ENCODE data around the gene BEST2. TPM values are rescaled to one million over a fixed set of nuclear protein-coding genes. Genes with fewer than 3 reads are reported as not detected.

Gene BEST2
- total RNA-seq, 1 donor from 2014 or later, result 0.10 TPM

GRCh38 chr19:12766051-12766521 lies 14.5 kb downstream of the BEST2 start:
- intact Hi-C loops (cut with micrococcal nuclease), result loop anchor here (1.0 kb wide), 2 partner anchors 30 to 81 kb away; no protein-coding TSS in a partner anchor

DNA sequence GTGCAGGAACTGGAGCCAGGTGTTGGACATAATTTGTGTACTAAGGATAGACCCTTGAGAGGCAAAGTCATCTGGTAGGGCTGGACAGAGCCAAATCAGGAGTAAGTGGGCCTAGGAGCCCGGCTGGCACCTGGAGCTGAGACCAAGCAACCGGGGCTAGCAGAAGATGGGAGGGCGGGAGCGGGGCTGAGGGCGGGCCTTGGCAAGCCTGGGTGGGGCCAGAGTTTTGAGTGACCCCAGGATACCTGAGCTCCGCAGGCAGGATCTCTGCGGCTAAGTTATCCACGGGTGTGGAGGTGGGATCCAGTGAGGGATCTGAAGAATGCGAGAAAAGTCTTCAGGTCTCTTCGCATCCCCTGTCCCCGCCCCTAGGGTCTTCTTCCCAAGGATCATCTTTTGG lies 15.6 kb downstream of the BEST2 start:
- intact Hi-C loops (cut with micrococcal nuclease), result no loop called here

DNA sequence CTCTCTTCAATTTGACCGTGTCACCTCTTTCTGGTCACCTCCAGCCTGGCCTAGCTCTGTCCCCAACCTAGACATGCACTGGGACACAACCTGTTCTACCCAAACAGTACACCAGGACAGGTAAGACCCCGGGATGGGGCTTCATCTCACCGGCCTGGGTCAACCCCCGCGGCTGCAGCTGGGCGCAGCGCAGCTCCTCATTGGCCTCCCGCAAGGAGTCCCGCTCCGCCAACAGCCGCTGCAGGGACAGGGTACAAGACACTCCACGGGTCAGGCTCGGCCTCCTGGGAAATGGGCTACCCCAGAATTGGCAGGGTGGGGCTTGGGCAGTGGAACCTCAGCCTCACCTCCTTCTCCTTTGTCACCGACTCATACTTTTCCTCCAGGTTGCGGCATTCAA lies 16.1 kb downstream of the BEST2 start:
- intact Hi-C loops (cut with micrococcal nuclease), result no loop called here

- intact Hi-C loops (cut with micrococcal nuclease), result no loop called here
These were observed 18.1 kb downstream of the BEST2 start for GRCh38 chr19:12769689-12770088.

DNA sequence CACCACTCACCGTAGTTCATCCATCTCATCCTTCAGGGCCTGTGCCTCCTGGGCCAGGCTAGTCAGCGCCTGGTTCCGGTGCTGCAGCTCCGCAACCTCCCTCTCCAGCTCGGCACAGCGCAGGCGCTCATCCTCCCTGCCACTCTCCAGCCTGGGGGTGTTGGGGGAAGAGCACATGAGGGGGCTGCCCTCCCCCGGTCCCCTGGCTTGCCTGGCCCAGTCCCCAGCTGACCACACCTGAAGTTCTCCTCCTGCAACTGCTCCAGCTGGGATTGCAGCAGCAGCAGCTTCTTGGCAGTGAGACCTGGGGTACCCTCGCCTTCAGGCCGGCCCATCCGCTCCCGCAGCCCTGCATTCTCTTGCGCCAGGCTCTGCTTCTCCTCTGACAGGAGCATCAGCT lies 19.3 kb downstream of the BEST2 start:
- intact Hi-C loops (cut with micrococcal nuclease), result no loop called here

- intact Hi-C loops (cut with micrococcal nuclease), result no loop called here
These were observed 20.7 kb downstream of the BEST2 start for GRCh38 chr19:12772323-12772722.

GRCh38 chr19:12773571-12773970 lies 22.0 kb downstream of the BEST2 start:
- intact Hi-C loops (cut with micrococcal nuclease), result no loop called here

DNA sequence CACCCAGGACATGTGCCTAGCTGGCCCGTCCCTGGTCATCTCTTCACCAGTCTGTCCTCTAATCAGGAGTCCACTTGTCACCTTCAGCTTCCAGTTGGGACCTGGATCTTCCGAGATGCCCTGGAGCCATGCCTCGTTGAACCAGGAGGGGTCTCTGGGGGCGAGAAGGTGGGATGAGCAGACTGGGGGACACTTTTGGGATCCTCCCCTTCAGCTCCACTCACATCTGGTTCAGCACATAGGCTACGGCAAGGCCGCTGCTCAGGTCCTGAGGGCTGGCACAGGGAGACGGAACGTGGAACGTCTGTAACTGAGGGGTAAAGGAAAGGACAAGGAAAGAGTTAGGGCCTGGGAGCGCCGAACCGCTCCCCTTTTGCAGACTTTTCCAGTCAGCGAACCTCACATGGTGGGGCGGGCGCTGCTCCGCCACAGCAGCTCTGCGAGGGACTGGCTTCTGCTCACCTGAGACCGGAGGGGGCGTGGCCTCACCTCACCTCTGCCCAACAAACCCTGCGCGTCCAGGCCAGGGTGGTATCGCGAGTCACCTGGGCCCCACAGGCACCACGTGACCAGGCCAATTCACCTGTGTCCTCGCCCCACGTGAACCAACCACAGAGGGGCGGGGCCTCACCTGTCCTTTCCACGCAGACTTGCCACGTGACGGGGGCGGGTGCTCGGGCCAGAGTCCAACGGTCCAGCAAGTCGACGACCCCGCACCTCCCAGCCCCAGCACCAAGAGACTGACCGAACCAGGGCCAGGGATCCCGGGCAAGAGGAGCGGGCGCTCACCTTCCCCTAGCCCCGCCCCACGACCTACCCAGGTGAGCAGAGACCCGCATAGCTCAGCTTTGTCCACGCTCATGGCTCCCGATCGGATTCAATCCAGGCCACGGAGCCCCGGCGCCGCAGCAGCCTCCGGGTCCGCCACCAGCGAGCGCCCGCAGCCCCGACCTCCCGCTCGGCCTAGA lies 23.3 kb downstream of the BEST2 start, which contains the start of gene HOOK2:
TSS of gene HOOK2 (minus strand) at position 965 of the 968 bp plus-strand sequence. CDS start at position 862, 103 bp downstream.
- intact Hi-C loops (cut with micrococcal nuclease), result loop anchor here (1.0 to 2.0 kb wide), 5 partner anchors 14 to 116 kb away; partner anchors contain the start of genes GCDH, GET3 and RNASEH2A

GRCh38 chr19:12777217-12778016 lies 25.8 kb downstream of the BEST2 start:
- intact Hi-C loops (cut with micrococcal nuclease), result loop anchor here (1.0 kb wide), 2 partner anchors 12 to 19 kb away; no protein-coding TSS in a partner anchor

DNA sequence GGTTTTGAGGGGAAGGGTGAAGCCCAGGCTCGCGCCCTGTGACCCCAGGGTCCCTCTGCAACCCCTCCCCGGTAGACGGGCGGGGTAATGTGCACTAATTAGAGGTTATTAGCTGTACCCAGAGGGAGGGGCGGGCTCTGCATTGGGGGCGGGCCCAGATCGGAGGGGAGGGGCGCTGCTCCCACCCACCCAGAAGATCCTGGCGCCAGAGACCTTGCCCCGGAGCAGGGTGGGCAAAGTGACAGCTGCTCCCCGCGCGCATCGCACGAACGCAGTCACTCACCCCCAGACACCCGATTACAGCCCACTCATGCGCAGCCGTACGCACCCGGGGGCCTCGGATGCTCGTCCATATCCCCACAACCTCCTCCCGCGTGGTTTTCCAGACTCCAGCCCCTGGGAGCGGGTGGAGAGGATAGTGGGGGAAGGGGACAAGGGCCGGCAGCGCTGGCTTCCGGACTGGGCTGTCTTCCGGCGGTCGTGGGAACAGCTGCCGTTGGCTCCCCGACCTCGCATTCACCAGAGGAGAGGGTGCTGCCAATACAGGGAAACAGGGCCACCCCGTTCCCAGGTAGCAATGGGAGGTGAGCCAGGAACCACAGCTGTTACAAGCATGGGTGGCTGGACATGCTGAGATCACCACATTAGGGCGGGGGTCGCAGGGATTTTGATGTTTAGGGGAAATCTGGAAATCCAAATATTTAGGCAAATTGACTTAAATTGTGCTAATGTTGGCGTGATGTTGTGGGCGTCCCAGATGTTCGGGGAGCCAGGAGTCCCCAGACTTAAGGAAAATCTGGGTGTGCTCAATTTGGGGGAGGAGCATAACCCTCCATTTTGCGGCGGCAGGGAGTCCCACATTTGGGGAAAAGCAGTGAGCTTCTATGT lies 26.7 kb downstream of the BEST2 start:
- intact Hi-C loops (cut with micrococcal nuclease), result loop anchor here (1.0 kb wide), 1 partner anchor 11 kb away; no protein-coding TSS in a partner anchor

- intact Hi-C loops (cut with micrococcal nuclease), result loop anchor here (1.0 kb wide), 1 partner anchor 10 kb away; no protein-coding TSS in a partner anchor
These were observed 27.2 kb downstream of the BEST2 start for GRCh38 chr19:12778905-12779161.

DNA sequence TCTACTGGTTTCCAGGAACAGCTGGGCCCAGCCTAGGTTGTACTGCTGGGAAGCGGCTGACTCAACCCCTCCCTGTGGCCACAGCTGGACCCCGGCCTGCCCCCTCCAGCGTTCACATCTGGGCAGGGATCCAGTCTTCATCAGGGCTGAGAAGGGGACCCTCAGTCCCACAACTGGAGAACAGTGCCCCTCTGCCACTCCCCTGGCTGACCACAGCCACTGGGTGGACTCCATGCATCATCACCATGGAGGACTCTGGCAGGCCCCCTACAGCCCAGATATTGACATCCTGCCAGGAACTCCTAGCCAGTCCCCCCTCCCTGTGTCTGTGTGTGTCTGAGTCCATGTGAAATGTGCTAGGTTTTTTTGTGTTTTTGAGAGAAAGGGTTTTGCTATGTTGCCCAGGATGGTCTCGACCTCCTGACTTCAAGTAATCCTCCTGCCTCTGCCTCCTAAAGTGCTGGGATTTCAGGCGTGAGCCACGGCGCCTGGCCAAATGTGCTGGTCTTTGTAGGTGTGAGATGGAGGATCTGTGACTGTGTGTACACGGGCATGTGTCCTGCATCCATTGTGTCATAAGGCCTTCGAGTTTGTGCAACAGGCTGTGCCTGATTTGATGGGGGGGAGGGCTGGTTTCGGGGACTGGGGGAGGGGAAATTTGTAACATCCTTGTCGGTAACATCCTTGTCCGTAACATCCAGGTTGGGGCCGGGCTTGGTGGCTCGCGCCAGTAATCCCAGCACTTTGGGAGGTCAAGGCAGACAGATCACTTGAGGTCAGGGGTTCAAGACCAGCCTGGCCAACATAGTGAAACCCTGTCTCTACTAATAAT lies 27.8 kb downstream of the BEST2 start:
- intact Hi-C loops (cut with micrococcal nuclease), result no loop called here

DNA sequence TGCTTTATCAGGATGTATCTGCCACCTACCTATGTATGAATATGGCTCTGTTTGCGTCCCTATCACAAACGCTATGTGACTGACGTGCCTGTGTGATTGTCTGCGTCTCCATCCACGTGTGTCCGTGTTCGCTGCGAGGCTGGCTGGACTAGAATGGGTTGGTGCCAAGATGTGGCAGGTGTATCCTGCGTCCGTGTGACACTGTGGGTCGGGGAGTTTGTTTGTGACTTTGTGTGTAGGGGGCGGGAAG lies 30.5 kb downstream of the BEST2 start:
- intact Hi-C loops (cut with micrococcal nuclease), result loop anchor here (1.0 to 10.0 kb wide), 2 partner anchors 9 to 1743 kb away; partner anchors contain the start of genes JUNB and TECR

GRCh38 chr19:12782424-12783290 lies 31.1 kb downstream of the BEST2 start:
- intact Hi-C loops (cut with micrococcal nuclease), result loop anchor here (1.0 to 10.0 kb wide), 2 partner anchors 9 to 1742 kb away; partner anchors contain the start of genes JUNB and TECR

DNA sequence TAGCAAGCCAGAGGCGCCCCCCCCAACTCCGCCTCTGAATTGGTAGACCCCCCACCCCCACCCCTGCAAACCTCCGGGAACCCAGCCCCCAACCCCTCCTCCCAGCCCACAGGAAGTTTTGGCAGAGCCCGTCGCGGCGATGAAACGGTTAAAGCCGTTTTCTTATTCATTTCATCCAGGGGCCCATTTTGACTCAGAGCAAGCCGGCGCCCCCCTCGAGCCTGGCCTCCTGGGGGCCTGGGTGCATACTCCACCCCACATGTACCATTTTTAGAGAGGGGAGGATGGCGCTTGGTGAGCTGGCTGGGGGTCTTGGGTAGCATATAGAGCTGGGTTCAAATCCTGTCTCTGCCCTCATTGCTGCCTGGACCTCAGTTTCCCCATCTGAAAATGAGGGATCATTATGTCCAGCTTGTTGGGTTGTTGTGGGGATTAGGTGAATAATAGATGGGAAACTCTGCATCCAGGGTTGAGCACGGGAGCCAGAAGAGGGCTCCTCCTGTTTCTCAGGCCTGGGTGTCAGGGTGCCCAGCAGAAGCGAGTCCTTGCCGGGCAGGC lies 31.8 kb downstream of the BEST2 start:
- intact Hi-C loops (cut with micrococcal nuclease), result loop anchor here (10.0 kb wide), 1 partner anchor 1741 kb away; the partner anchor contains the start of gene TECR

- intact Hi-C loops (cut with micrococcal nuclease), result loop anchor here (10.0 kb wide), 1 partner anchor 1741 kb away; the partner anchor contains the start of gene TECR
These were observed 32.3 kb downstream of the BEST2 start for GRCh38 chr19:12783849-12784393.

DNA sequence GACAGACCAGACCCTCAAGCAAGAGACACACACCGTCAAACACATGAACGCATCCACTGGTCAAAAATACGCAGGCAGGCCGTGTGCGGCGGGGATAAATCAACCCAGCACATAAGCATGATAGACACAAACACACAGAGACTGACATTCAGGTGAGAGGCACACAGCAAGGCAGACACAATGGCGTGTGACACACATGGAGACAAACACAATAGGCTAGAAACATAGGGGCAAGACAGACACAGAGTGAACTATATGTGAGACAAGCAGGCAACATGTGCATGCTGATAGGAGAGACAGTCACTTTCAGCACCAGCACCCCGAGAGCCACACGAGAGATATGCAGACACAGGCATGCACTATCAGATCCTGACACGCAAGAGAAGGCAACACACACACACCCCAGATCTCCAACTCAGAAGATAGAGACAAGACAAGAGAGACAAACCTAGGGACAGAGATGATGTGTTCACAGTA lies 32.8 kb downstream of the BEST2 start:
- intact Hi-C loops (cut with micrococcal nuclease), result loop anchor here (10.0 kb wide), 1 partner anchor 1740 kb away; the partner anchor contains the start of gene TECR
